SH-SY5Y (cell line): ENCODE results near the gene GABRR3.

ENCODE experiments used
- GATA2 ChIP-seq: IDR thresholded peaks from 2 replicates; pipeline ENCODE4 v1.6.1; 2011; ENCODE audit warnings: mild to moderate bottlenecking, low read depth, low read length
- GATA3 ChIP-seq: IDR thresholded peaks from 2 replicates; pipeline ENCODE4 v1.6.1; 2011; ENCODE audit warnings: low read depth, mild to moderate bottlenecking, low read length, moderate library complexity

Gene GABRR3

DNA sequence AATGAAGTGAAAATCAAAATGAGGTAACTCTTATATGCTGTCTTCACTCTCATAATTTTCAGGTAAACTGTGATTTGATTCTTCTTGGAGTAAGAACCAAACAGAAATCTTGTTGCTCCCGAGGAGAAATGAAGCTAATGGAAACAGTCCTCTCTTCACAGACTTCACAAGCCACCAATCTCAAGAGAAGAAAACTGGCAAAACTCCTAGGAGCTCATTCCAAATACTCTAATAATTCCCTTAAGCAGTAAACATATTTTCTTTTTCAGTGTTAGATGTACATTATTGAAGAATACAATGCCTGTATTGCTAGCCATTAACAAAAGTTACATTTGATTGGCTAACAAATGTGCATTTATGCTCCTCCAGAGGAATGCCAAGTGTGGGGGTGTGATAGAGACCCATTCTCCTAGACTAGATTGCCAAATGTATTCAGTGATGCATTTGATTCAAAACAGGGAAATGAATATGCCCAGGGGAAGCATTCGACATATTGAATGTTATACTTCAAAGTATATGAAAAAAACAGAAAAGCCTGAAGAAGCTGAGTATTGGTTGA is 51.1 kb downstream of the GABRR3 start:
- TF ChIP-seq GATA2, result no peak
- TF ChIP-seq GATA3, result no peak

GRCh38 chr3:97981886-97982285 is 53.2 kb downstream of the GABRR3 start:
- TF ChIP-seq GATA2, result no peak
- TF ChIP-seq GATA3, result no peak

DNA sequence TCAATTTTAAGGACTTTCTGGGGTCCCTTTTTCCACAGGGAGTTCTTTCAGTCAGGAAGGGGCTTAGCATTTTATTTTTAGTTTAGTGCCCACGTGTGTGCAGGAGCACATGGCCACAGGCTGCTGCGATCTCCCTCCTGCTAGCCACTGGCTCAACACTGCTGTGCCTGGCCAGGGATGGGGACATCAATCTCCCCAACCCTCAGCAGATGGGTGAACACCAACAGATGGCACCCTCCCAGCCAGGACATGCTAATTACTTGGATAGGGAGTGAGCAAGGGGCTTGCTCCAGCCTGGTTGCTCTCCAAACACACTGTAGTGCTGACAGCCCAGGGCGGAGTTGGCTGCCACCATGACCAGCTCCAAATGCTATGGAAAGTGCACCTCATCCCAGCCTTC is 55.5 kb downstream of the GABRR3 start:
- no peak for TF ChIP-seq GATA2
- no peak for TF ChIP-seq GATA3

- TF ChIP-seq GATA2 (no peak), GATA3 (no peak)
Measured at GRCh38 chr3:97975466-97975865, 59.6 kb downstream of the GABRR3 start.

DNA sequence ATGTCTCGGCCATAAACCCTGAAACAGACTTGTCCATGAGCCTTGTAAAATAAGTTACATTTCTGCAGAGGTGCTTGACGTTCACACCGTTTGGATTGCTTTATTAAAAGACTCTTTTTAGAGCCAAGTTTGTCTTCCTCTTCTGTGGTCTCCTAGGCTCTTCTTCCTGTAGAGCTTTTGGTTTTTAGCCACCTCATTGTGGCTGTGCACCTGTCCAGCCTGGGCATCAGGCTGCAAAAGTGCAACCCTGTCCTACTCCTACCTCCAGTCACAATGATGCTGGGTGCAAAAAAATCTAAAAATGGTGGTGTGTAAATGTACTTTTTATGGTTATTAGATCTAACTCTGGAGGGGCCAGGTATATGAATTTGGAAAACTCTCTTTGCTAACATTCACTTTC is 60.1 kb downstream of the GABRR3 start:
- TF ChIP-seq GATA2 (no peak), GATA3 (no peak)

DNA sequence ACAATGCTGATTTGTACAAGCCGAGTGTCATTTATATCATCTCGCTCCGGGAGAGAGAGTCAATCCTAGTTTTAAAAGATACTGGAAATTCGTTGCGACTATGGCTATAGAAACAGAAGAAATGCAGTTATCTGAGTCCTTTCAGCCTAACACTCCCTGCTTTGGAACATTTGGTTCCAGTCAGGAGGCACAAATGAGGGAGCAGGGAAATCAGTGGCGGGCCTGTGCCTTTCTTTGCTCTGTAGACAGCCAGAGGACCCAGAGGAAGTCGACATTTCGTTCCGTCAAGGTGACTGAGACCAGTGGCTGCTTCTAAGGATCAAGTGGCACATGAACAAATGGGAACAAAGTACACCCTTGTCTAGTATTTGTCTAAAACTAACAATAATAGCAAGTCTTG is 62.1 kb downstream of the GABRR3 start:
- TF ChIP-seq GATA2 (no peak), GATA3 (no peak)

DNA sequence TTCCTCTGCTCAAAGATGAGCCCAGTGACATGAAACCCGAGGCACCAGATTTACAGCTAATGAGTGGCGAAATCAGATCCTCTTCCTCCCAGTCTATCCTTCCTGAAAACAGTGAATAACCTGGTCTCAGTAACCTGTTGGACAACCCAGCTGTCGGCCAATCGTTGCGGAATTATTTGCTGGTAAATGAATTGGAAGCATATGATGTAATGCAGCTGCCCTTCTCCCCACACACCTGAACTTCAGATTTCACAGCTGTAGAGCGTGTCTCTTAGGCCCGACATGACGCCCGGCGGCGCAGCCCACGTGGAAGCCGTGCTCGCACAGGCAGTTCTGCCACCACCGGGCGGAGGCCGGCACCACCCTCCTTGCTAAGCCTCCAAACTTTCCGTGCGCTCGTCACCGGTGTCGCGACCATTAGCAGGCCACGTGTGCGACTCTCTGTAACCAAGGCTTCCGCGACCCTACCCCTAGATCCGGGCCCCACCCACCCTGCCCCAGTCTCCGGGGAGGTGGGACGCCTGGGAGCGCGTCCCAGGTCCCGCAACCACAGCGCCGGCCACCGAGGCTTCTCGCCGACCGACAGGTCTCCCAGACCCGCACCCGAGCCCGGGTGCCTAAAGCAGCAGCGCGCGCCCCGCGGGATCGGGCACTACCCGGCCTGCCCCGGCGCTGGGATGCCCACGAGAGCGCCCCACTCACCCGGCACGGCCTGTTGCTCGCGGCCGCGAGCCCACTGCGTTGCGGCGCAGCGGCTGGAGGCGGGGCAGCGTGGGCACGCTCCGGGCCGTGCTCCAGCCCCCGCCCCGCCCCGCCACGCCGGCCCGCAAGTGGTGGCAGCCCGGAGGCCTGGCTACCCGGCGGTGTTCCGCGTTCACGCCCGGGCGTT is 63.2 kb downstream of the GABRR3 start, which contains the start of gene RIOX2:
RIOX2 (minus strand) TSS at position 753 of the 889 bp plus-strand sequence. CDS start 4,838 bp downstream, outside the sequence.
- TF ChIP-seq GATA3 (no peak), GATA2 (no peak)

DNA sequence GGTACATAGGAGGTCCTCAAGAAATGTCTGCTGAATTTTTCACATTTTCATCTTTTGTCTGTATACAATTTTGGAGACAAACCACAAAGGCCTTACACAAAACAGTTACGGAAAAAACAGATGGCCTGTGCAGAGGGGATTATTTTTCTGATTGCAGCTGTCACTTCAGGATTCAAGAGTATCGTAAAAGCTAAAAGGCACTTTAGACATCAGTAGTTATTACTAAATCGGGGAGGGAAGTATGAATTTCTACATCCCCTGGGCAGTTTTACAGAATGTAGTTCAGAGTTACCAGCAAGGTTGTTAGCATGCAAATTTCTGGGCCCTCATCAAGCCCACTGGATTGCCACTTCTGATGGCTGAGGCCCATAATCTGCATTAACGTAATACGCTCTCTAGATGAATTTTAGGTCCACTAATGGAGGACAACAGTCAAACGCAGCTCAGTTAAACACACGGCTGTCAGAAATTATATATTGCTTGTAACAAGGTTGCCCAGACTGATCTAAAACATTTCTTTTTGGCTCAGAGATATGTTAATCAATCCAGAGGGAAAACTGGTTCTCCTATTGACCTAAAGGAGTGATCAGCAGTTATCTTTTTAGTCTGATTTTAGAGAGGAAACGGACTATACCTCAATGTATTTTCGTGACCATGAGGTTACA is 64.0 kb downstream of the GABRR3 start:
- TF ChIP-seq GATA2 (no peak), GATA3 (no peak)

GRCh38 chr3:97970156-97970555 is 65.0 kb downstream of the GABRR3 start:
- TF ChIP-seq GATA3 (no peak), GATA2 (no peak)

DNA sequence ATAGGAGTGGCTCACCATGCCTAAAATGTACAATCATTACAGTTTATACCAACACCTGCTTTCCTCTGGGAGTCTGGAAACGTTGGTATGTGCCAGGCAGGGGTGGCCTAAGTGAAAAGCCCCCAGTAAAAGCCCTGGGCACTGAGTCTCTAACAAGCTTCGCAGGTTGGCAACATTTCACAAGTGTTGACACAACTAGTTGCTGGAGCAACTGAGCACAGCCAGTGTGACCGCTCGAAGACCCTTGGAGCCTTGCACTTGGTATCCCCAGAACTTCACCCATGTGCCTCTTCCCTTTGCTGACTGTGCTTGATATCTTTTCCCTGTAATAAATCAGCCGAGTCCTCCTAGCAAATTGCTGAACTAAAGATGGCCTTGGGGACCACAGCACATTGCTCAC is 65.6 kb downstream of the GABRR3 start:
- TF ChIP-seq GATA3 (no peak), GATA2 (no peak)

DNA sequence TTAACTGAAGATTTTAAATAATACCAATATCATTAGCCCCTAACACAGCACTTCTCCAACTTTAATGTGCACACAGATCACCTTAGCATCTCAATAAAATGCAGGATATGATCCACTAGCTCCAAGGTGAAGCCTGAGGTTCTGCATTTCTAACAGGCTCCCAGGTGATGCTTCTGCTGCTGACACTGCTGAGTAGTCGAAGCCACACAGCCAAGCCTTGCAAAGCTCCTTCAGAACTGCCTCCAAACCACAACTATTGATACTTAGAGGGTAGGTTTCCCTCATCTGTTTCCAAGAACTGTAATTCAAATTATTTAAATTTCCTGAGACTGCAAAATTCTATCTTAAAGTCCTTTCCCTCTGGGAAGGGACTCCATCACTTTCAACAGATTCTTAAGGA is 66.7 kb downstream of the GABRR3 start:
- TF ChIP-seq GATA3, result no peak
- TF ChIP-seq GATA2, result no peak

GRCh38 chr3:97967966-97968365 is 67.1 kb downstream of the GABRR3 start:
- no peak for TF ChIP-seq GATA2
- no peak for TF ChIP-seq GATA3

DNA sequence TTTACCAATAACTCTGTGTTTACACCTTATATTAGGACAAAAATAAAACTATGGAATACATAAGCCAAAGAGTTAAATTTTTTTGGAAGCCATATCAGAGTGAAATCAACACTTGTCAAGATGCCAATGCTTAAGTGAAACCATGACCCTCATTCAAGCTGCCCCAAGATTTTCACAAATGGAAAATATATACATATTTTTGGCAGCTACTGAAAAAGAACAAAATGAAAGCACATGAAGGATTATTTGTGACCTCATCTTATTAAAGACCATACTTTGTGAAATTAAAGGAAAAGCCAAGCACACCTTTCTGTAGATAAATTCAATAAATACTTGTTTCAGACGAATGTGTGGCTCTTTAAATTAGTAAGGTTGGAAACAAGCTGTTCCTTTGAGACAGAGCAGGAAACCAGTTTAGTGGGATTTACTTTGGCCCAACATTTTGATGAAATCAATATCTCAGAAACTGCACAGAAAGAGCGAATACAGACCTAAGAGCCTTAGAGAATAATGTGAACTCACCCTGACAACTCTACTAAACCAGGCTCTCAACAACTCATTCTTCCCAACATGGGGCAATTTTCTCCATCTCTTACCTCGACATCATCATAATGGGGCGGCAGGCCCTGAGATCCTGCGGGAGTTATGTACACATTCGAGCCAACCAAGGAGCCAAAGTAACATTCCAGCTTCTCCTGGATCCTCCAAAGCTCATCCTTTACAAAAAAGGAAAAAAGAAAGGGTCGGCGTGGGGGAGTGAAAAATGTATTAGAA is 73.9 kb downstream of the GABRR3 start:
- TF ChIP-seq GATA3, result no peak
- TF ChIP-seq GATA2, result no peak

GRCh38 chr3:97960551-97960950 is 74.6 kb downstream of the GABRR3 start:
- TF ChIP-seq GATA3, result no peak

- TF ChIP-seq GATA3, result no peak
- TF ChIP-seq GATA2, result no peak
Measured at GRCh38 chr3:97959872-97960271, 75.2 kb downstream of the GABRR3 start.

DNA sequence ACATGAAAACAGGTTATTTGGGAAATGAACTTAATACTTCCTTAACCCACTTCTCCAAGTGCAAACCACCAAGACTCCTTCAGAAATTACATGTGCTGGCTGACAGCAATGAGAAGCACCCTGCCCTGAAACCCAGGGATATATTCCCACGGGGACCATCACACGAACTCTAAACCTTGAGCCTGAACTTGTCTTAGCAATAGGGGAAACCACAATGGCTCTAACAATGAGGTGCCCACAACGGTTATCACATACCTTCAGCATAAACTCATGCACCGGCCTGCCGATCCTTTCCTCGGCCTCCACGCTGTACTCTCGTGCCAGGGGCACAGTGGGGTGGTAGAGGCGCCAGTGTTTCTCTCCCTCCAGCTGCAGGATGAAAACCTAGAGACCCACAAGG is 76.3 kb downstream of the GABRR3 start:
- no peak for TF ChIP-seq GATA2
- no peak for TF ChIP-seq GATA3
